NCI-H2029 treated with DMSO at 0.1 percent for 48 hours (cell line): ENCODE data around the gene ACP2.
"Not testable (repeated sequence)": the region's sequence is repeated elsewhere in the genome, so short reads cannot be mapped to it uniquely, and the experiment has no call there.

Experiments used
- DNase-seq: peaks from one replicate; lab custom pipeline; 2025; lab: John Stamatoyannopoulos, UW

The ACP2 gene

DNA sequence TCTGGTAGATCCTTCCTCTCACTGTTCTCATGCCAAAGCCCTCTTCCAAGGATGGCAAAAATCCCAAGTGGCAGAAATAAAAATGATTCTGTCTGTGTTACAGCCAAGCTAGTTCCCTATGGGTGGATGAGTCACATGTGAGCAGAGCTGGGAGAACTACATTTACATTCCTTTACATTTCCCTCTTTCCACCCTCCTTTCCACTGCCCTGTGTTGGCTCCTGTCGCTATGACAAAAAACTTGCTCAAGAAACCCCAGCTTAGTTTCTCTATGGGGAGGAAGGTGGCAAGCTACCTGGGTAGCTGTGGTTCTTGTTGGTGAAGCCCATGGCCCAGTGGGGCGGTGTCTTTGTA, 44.0 kb downstream of the ACP2 start:
- no peak for DNase-seq

DNA sequence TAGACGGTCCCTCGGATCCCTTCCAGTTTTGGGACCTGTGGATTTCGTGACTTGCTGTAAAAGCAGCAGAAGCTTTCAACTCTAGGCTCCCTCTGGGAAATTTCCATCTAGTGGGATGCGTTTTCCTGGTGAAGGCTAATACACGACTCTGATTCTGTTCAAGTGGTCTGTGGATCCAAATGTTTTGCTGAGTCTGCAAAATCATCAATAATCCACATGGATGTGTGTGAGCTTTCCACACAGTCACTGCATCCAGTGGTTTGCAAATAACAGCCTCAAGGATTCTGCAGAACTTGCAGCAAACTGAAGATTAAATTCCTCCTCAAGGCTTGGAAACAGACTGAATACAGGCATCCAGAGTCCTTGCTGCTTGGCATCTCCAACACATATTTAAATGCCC, 46.0 kb downstream of the ACP2 start:
- no peak for DNase-seq

DNA sequence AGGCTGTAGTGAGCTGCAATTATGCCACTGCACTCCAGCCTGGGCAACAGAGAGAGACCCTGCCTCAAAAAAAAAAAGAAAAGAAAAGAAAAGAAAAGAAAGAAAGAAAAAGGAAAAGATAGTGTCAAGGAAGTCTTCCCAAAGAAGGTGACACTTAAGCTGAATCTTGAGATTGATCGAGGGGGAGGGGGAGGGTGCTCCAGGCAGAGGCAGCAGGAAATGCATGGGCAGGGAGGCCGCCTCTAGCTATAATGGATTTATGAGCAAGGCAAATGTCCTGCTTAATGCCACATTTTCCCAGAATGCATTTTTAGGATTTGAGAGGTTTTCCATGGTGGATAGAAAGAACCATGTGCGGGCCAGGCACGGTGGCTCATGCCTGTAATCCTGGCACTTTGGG, 47.6 kb downstream of the ACP2 start:
- DNase-seq: no peak

GRCh38 chr11:47198161-47198560, 50.5 kb downstream of the ACP2 start:
- DNase-seq: not testable (repeated sequence)

DNA sequence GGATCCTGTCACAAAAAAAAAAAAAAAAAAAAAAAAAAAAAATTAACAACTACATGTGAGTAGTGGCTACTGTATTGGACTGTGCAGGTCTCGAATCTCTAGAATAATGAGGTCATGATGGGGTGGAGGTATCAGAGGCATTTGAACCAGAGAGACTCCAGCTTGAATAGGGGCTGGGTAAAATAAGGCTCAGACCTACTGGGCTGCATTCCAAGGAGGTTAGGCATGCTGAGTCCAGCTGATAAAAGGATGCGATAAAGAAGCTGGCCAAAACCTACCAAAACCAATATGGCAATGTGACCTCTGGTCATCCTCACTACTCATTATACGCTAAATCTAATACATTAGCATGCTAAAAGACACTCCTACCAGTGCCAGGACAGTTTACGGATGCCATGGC, 56.5 kb downstream of the ACP2 start:
- DNase-seq: no peak

GRCh38 chr11:47191137-47191536, 57.5 kb downstream of the ACP2 start:
- DNase-seq: not testable (repeated sequence)
